ENCODE results near the gene MPST.
"Not testable (repeated sequence)": the region's sequence is repeated elsewhere in the genome, so short reads cannot be mapped to it uniquely, and the experiment has no call there.

The MPST gene

GRCh38 chr22:37019309-37020191, at the start of gene MPST, which contains the start of gene TST:
TSS of gene MPST (plus strand) at chr22:37019742. CDS start at chr22:37019837, 95 bp downstream.
TSS of gene TST (minus strand) at chr22:37019447. CDS start at chr22:37018732, 715 bp downstream.
- DNase-seq = peak; percentile 49 to 58

- DNase-seq = no peak
Observed at GRCh38 chr22:36971341-36972125, 48.0 kb upstream of the MPST start.

GRCh38 chr22:36976606-36977005, 42.9 kb upstream of the MPST start:
- no peak for DNase-seq

GRCh38 chr22:36977401-36977861, 42.1 kb upstream of the MPST start:
- DNase-seq = peak; percentile 84 to 87

GRCh38 chr22:36977947-36978660, 41.4 kb upstream of the MPST start:
- DNase-seq = peak; percentile 92

- no peak for DNase-seq
Observed at GRCh38 chr22:36979016-36979910, 40.3 kb upstream of the MPST start.

GRCh38 chr22:36981247-36981775, 38.2 kb upstream of the MPST start:
- no peak for DNase-seq

GRCh38 chr22:36982136-36982535, 37.4 kb upstream of the MPST start:
- DNase-seq = no peak

- DNase-seq = no peak
Observed at GRCh38 chr22:36985211-36985889, 34.2 kb upstream of the MPST start.

- DNase-seq = peak; percentile 74 to 81
Observed at GRCh38 chr22:36986242-36986821, 33.2 kb upstream of the MPST start.

GRCh38 chr22:36988075-36988832, 31.3 kb upstream of the MPST start:
- DNase-seq = no peak

- not testable (repeated sequence) for DNase-seq
Observed at GRCh38 chr22:36989012-36989411, 30.5 kb upstream of the MPST start.

- DNase-seq = no peak
Observed at GRCh38 chr22:36990457-36990856, 29.1 kb upstream of the MPST start.

GRCh38 chr22:36991206-36991605, 28.3 kb upstream of the MPST start:
- DNase-seq = no peak

GRCh38 chr22:36997746-36998145, 21.8 kb upstream of the MPST start:
- no peak for DNase-seq

- no peak for DNase-seq
Observed at GRCh38 chr22:36998620-36999351, 20.8 kb upstream of the MPST start.

GRCh38 chr22:36999463-36999862, 20.1 kb upstream of the MPST start:
- DNase-seq = no peak

GRCh38 chr22:37000676-37001534, 18.6 kb upstream of the MPST start:
- no peak for DNase-seq

Data from activated CD4-positive, alpha-beta T cell treated with anti-CD3 and anti-CD28 coated beads, Interleukin-2, amount 50 U/mL, for 48 hours (primary cell).